Activated CD4-positive, alpha-beta T cell treated with anti-CD3 and anti-CD28 coated beads, Interleukin-2, amount 10 ng/mL, durations not matched to agents 7 days and 5 days (primary cell): Measurements from ENCODE around the gene ABCC1. TPM values are rescaled to one million over a fixed set of nuclear protein-coding genes. Genes with fewer than 3 reads are reported as not detected.
A peak's percentile ranks its signal among the peaks of the same experiment; 100 is the strongest.
"Not testable (repeated sequence)": the region's sequence is repeated elsewhere in the genome, so short reads cannot be mapped to it uniquely, and the experiment has no call there.

Source experiments
- CTCF ChIA-PET: fragments of 350-600 bp; sonication (Branson Sonifier 250); formaldehyde crosslinking; loops from one replicate; lab custom pipeline; 2021; ENCODE audit warnings: antibody characterized with exemption; lab: Charles Lee
- POLR2A ChIA-PET: fragments of 350-600 bp; sonication (Branson Sonifier 250); formaldehyde crosslinking; loops from one replicate; lab custom pipeline; 2021; ENCODE audit warnings: antibody characterized with exemption; lab: Charles Lee
- DNase-seq: peaks from one replicate; pipeline ENCODE4 v3.0.0-alpha.2; 2020
- H3K27ac Mint-ChIP-seq: one replicate; pipeline ENCODE4 v1.8.0; 2021; ENCODE audit warnings: mild to moderate bottlenecking, moderate library complexity, mixed read lengths
- H3K27me3 Mint-ChIP-seq: one replicate; pipeline ENCODE4 v1.8.0; 2021; ENCODE audit warnings: mixed read lengths
- H3K36me3 Mint-ChIP-seq: one replicate; pipeline ENCODE4 v1.8.0; 2021; ENCODE audit warnings: low read depth, mixed read lengths
- H3K4me1 Mint-ChIP-seq: one replicate; pipeline ENCODE4 v1.8.0; 2021; ENCODE audit warnings: mixed read lengths
- H3K4me3 Mint-ChIP-seq: one replicate; pipeline ENCODE4 v1.8.0; 2021; ENCODE audit warnings: mild to moderate bottlenecking, moderate library complexity, mixed read lengths
- H3K9me3 Mint-ChIP-seq: one replicate; pipeline ENCODE4 v1.8.0; 2021; ENCODE audit warnings: mixed read lengths
- total RNA-seq, 2 experiments: library from RNA; stranded (reverse); gene quantifications; one replicate each; pipeline ENCODE4 v1.2.3, GENCODE V29; 2021

ABCC1 gene
- total RNA-seq, result 10 to 100 TPM; 51.7 to 55.2 TPM

DNA sequence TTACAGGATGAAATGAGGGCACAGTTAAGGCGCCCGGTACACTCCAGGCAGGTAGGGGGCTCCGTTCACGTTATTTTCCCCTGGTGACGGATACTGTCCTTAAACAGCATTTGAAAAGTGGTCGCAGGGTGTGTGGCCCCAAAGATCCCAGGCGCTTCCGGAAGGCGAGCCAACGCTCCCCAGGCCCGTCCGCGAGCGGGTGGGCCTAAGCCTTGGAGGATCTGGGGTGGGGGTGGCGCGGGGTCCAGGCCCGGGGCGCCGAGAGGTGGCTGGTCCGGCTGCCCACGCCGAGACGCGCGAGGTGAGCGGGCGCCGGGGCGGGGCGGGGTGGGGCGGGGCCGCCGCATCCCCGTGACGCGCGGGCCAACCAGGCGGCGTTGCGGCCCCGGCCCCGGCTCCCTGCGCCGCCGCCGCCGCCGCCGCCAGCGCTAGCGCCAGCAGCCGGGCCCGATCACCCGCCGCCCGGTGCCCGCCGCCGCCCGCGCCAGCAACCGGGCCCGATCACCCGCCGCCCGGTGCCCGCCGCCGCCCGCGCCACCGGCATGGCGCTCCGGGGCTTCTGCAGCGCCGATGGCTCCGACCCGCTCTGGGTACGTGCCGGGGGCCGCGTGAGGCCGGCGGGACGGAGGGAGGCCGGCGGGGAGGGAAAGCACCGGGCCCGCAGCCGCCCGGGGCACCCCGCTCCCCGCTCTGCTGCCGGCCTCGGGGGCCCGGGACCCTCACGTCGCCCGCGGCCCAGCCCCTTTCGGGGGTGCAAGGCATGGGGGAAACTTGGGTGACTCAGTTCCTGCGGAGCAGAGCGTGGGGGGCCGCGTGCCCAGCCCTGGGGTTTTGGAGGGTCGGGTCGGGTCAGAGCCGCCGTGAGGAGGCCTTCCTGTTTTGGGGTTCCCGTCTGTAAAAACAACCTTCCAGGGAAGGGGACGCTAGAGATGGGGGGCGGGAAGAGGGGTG, at the start of gene ABCC1:
Gene ABCC1, plus strand, starts transcription at position 407 of the 951 bp plus-strand sequence. Its CDS starts 136 bp downstream, at position 543.
- Mint-ChIP-seq H3K4me1 (peaks cover 42% of the 10 kb centered on the region), H3K27ac (peak within 1 kb of the TSS; percentile 92), H3K9me3 (no peaks in the 10 kb centered on the region), H3K27me3 (no peaks in the 10 kb centered on the region), H3K36me3 (peaks cover 18% of the 10 kb centered on the region), H3K4me3 (peak within 1 kb of the TSS; percentile 97)
- POLR2A ChIA-PET, result interaction anchor here (1.1 kb wide), 1 partner anchor 10 kb away, joined by 11 read pairs; no protein-coding TSS in a partner anchor
- peak; percentile 46 for DNase-seq
- CTCF ChIA-PET, result interaction anchor here (0.7 to 2.5 kb wide), 6 partner anchors 9 to 78 kb away, joined by 3 to 9 read pairs (median 4); no protein-coding TSS in a partner anchor

DNA sequence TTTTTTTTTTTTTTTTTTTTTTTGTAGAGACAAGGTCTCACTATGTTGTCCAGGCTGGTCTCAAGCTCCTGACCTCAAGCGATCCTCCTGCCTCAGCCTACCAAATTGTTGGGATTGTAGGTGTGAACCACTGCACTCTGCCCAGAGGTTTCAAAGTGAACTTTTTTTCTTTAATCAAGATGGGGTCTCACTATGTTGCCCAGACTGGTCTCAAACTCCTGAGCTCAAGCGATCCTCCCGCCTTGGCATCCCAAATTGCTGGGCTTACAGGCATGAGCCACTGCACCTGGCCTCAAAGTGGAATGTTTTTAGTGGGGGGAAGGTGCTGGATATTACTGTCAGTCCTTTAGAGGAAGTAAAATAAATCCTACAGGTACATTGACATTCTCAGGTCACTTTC, 49.1 kb upstream of the ABCC1 start:
- POLR2A ChIA-PET, result interaction anchor here (0.7 kb wide), 1 partner anchor 64 kb away, joined by 3 read pairs; no protein-coding TSS in a partner anchor
- H3K4me1 Mint-ChIP-seq, result peaks cover 25% of the 10 kb centered on the region
- CTCF ChIA-PET, result interaction anchor here (1.0 kb wide), 1 partner anchor 12 kb away, joined by 4 read pairs; the partner anchor contains the start of gene CEP20
- H3K36me3 Mint-ChIP-seq, result no peaks in the 10 kb centered on the region
- no peak for DNase-seq
- H3K9me3 Mint-ChIP-seq, result no peaks in the 10 kb centered on the region
- H3K27ac Mint-ChIP-seq, result no peak overlapping the region
- H3K27me3 Mint-ChIP-seq, result no peaks in the 10 kb centered on the region
- no peak overlapping the region for H3K4me3 Mint-ChIP-seq

DNA sequence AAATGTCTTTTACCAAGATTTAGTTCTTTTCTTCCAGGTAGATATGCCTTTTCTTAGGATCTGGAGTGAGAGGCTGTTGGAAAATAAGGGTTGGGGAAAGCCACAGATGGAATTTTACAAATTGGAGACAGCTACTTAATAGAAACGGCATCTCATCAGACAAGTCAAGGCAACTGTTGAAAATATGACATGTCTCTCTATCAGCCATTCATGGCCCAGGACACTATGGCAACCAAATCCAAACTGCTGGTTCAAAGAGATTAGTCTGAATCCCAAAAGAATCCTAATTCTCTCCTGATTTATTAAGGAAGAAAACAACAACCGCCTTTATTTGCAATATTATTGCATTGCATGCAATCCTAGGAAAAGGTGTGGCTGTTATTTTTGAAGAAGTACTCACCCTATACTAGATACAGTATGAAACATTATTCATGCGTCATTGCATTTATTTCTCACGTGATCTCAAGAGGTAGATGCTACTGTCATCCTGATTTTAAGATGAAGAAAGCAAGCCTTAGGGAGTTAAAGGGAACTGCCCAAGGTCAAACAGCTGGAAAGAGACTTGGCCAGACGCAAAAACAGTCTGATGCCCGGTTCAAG, 48.4 kb upstream of the ABCC1 start:
- Mint-ChIP-seq H3K36me3 (no peaks in the 10 kb centered on the region), H3K27ac (no peak overlapping the region), H3K4me1 (peaks cover 25% of the 10 kb centered on the region), H3K9me3 (no peaks in the 10 kb centered on the region), H3K4me3 (no peak overlapping the region), H3K27me3 (no peaks in the 10 kb centered on the region)
- CTCF ChIA-PET, result interaction anchor here (1.0 kb wide), 1 partner anchor 12 kb away, joined by 4 read pairs; the partner anchor contains the start of gene CEP20
- no peak for DNase-seq
- POLR2A ChIA-PET, result interaction anchor here (0.7 kb wide), 1 partner anchor 63 kb away, joined by 3 read pairs; no protein-coding TSS in a partner anchor

DNA sequence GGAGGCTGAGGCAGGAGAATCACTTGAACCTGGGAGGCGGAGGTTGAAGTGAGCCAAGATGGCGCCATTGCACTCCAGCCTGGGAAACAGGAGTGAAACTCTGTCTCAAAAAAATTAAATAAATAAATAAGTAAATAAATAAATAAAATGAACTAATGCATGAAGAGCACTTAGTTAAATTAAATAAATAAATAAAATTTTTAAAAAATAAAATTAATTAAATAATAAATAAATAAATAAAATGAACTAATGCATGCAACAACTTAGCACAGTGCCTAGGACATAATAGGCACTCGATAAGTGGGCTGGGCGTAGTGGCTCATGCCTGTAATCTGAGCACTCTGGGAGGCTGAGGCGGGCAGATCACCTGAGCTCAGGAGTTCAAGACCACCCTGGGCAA, 45.5 kb upstream of the ABCC1 start:
- no peak for DNase-seq
- H3K27ac Mint-ChIP-seq, result no peak overlapping the region
- no peaks in the 10 kb centered on the region for H3K27me3 Mint-ChIP-seq
- H3K9me3 Mint-ChIP-seq, result peaks cover 7% of the 10 kb centered on the region
- CTCF ChIA-PET, result interaction anchor here (0.8 to 1.6 kb wide), 3 partner anchors 10 to 224 kb away, joined by 3 to 8 read pairs (median 5); partner anchors contain the start of gene CEP20
- POLR2A ChIA-PET, result interaction anchor here (0.9 kb wide), 1 partner anchor 16 kb away, joined by 3 read pairs; the partner anchor contains the start of gene CEP20
- peaks cover 12% of the 10 kb centered on the region for H3K4me1 Mint-ChIP-seq
- H3K4me3 Mint-ChIP-seq, result no peak overlapping the region
- no peaks in the 10 kb centered on the region for H3K36me3 Mint-ChIP-seq

DNA sequence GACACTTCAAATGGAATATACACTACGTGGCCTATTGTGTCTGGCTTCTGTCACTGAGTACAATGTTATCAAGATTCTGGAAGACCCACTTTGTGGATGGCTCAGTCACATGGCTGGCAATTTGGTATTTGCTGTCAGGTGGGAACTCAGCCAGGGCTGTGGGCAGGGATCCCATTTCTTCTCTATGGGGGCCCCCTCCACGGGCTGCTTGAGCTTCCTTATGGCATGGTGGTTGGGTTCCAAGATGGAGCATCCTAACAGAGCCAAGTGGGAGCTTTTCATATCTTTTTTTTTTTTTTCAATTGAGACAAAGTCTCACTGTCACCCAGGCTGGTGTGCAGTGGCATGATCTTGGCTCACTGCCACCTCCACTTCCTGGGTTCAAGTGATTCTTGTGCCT, 43.0 kb upstream of the ABCC1 start:
- H3K27ac Mint-ChIP-seq, result no peak overlapping the region
- peaks cover 6% of the 10 kb centered on the region for H3K4me1 Mint-ChIP-seq
- no peak for DNase-seq
- no peaks in the 10 kb centered on the region for H3K27me3 Mint-ChIP-seq
- H3K9me3 Mint-ChIP-seq, result peaks cover 7% of the 10 kb centered on the region
- ChIA-PET CTCF (interaction anchor here (0.5 to 0.8 kb wide), 3 partner anchors 11 to 54 kb away, joined by 3 read pairs; no protein-coding TSS in a partner anchor), POLR2A (interaction anchor here (0.6 kb wide), 1 partner anchor 18 kb away, joined by 3 read pairs; no protein-coding TSS in a partner anchor)
- no peak overlapping the region for H3K4me3 Mint-ChIP-seq
- no peaks in the 10 kb centered on the region for H3K36me3 Mint-ChIP-seq

DNA sequence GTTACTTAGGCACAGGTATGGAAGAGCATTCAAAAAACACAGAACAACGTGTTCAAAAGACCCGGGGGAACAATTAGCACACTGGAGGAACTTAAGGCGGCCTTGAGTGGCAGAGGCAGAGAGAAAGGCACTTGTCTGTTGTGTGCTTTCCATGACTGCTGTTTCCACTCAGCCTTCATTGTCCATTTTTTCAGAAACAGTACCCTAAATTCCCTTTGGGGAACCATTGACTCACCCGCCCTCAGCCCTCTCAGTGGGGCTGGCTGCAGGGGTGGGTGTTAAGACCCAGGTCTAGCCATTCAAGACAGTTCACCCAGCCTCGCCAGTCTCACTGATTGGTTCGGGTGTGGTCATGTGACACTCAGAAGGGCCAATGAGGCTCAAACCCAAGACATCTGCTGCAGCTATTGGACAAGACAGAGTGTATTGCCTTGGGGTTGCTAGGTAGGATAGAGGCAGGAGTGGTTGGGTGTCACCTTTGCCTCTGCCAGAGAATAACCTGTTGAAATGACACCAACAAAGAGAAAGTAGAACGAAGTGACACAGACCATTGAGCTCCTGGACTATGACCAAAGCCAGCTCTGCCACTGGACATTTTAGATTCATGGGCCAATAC, 41.4 kb upstream of the ABCC1 start:
- Mint-ChIP-seq H3K9me3 (peaks cover 7% of the 10 kb centered on the region), H3K4me1 (peaks cover 15% of the 10 kb centered on the region), H3K27me3 (no peaks in the 10 kb centered on the region), H3K4me3 (no peak overlapping the region), H3K27ac (no peak overlapping the region), H3K36me3 (no peaks in the 10 kb centered on the region)
- POLR2A ChIA-PET, result interaction anchor here (0.6 kb wide), 1 partner anchor 10 kb away, joined by 3 read pairs; no protein-coding TSS in a partner anchor
- CTCF ChIA-PET, result no interaction called here
- peak; percentile 21 for DNase-seq

DNA sequence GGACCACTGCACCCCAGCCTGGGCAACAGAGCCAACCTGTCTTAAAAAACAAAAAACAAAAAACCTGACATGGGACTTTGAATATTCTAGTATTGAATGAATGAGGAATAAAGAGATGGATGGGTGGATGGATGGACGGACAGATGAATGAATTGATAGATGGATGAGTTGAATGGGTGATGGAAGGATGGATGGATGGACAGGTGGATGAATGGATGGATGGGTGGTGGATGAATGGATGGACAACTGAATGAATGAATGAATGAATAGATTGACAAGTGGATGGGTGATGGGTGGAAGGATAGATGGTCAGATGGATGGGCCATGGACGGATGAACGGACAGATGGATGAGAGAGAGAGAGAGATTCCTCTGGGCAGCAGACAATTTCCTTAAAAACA, 38.2 kb upstream of the ABCC1 start:
- CTCF ChIA-PET, result interaction anchor here (0.7 kb wide), 1 partner anchor 27 kb away, joined by 3 read pairs; no protein-coding TSS in a partner anchor
- POLR2A ChIA-PET, result no interaction called here
- Mint-ChIP-seq H3K4me3 (no peak overlapping the region), H3K27me3 (no peaks in the 10 kb centered on the region), H3K27ac (no peak overlapping the region), H3K9me3 (peaks cover 14% of the 10 kb centered on the region), H3K4me1 (peaks cover 22% of the 10 kb centered on the region), H3K36me3 (no peaks in the 10 kb centered on the region)
- no peak for DNase-seq

DNA sequence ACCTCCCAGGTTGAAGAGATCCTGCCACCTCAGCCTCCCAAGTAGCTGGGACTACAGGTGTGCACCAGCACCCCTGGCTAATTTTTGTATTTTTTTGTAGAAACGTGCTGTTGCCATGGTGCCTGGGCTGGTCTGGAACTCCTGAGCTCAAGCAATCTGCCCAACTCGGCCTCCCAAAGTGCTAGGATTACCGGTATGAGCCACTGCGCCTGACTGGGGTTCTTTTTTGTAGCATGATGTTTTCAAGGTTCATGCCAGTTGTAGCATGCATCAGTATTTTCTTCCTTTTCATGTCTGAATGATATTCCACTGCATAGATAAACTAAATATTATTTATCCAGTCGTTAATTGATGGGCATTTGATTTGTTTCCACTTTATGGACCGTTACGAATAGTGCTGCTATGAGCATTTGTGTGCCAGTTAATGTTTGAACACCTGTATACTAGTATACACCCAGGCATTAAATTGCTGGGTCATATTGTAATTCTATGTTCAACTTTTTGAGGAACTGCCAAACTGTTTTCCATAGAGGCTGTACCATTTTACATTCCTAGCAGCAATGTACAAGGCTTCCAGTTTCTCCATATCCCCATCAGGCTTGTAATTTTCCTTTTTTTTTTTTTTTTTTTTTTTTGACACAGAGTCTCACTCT, 36.2 kb upstream of the ABCC1 start:
- POLR2A ChIA-PET, result no interaction called here
- no peak for DNase-seq
- CTCF ChIA-PET, result interaction anchor here (0.6 to 0.7 kb wide), 2 partner anchors 15 to 34 kb away, joined by 3 read pairs; no protein-coding TSS in a partner anchor

DNA sequence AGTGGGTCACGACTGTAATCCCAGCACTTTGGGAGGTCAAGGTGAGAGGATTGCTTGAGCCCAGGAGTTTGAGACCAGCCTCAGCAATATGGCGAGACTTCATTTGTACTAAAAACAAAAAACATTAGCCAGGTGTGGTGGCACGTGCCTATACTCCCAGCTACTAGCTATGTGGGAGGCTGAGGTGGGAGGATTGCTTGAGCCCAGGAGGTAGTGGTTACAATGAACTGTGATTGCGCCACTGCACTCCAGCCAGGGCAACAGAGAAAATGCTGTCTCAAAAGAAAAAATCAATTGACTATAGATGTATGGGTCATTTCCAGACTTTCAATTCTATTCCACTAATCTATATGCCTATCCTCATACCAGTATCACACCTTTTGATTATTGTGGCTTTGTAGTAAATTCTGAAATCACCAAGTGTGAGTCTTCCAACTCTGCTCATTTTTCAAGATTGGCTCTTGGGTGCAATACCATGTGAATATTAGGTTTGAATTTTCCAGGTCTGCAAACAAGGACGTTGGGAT, 33.8 kb upstream of the ABCC1 start:
- peaks cover 4% of the 10 kb centered on the region for H3K27me3 Mint-ChIP-seq
- H3K9me3 Mint-ChIP-seq, result peaks cover 10% of the 10 kb centered on the region
- CTCF ChIA-PET, result interaction anchor here (0.6 kb wide), 1 partner anchor 22 kb away, joined by 4 read pairs; no protein-coding TSS in a partner anchor
- DNase-seq, result no peak
- H3K36me3 Mint-ChIP-seq, result no peaks in the 10 kb centered on the region
- POLR2A ChIA-PET, result no interaction called here
- H3K27ac Mint-ChIP-seq, result no peak overlapping the region
- peaks cover 21% of the 10 kb centered on the region for H3K4me1 Mint-ChIP-seq
- no peak overlapping the region for H3K4me3 Mint-ChIP-seq

More for the DNA sequence above, 36.2 kb upstream of the ABCC1 start:
- H3K27ac Mint-ChIP-seq, result peak overlapping the region; percentile 90
- no peaks in the 10 kb centered on the region for H3K27me3 Mint-ChIP-seq
- H3K36me3 Mint-ChIP-seq, result no peaks in the 10 kb centered on the region
- peaks cover 11% of the 10 kb centered on the region for H3K9me3 Mint-ChIP-seq
- H3K4me3 Mint-ChIP-seq, result peak overlapping the region; percentile 37
- H3K4me1 Mint-ChIP-seq, result peaks cover 21% of the 10 kb centered on the region

DNA sequence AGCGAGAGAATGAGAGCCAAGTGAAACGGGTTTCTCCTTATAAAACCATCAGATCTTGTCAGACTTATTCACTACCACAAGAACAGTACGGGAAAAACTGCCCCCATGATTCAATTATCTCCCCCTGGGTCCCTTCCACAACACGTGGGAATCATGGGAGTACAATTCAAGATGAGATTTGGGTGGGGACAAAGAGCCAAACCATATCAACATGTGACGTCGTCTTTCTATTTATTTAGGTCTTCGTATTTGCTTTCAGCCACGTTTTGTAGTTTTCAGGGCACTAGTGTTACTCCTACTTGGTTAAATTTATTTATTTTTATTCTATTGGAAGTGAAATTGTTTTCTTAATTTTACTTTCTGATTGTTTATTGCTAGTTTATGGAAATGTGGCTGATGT, 33.1 kb upstream of the ABCC1 start:
- no peaks in the 10 kb centered on the region for H3K36me3 Mint-ChIP-seq
- DNase-seq, result no peak

DNA sequence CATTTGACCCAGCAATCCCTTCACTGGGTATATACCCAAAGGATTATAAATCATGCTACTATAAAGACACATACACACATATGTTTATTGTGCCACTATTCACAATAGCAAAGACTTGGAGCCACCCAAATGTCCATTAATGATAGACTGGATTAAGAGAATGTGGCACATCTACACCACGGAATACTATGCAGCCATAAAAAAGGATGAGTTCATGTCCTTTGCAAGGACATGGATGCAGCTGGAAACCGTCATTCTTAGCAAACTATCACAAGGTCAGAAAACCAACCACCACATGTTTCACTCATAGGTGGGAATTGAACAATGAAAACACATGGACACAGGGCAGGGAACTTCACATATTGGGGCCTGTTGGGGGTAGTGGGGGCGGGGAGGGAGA, 31.1 kb upstream of the ABCC1 start:
- H3K4me3 Mint-ChIP-seq, H3K9me3 Mint-ChIP-seq, H3K36me3 Mint-ChIP-seq, DNase-seq, CTCF ChIA-PET, H3K27me3 Mint-ChIP-seq, H3K4me1 Mint-ChIP-seq, POLR2A ChIA-PET, H3K27ac Mint-ChIP-seq: not testable (repeated sequence)

More for the DNA sequence above, 33.1 kb upstream of the ABCC1 start:
- Mint-ChIP-seq H3K27ac (no peak overlapping the region), H3K4me3 (no peak overlapping the region), H3K4me1 (peaks cover 18% of the 10 kb centered on the region), H3K9me3 (peaks cover 10% of the 10 kb centered on the region), H3K27me3 (peaks cover 4% of the 10 kb centered on the region)
- POLR2A ChIA-PET, result no interaction called here
- CTCF ChIA-PET, result no interaction called here
